T-cell (primary cell): ENCODE data around the gene ZNF385C. TPM values are rescaled to one million over a fixed set of nuclear protein-coding genes. Genes with fewer than 3 reads are reported as not detected.

ENCODE experiments used
- ATAC-seq, 4 experiments: fragments of 200-7000 bp in 3 of 4; fragments of 150-1000 bp in 1 of 4; cut with Tn5 transposase; replicated peaks in 1 of 4; 1 replicate in 3 of 4; 2 replicates in 1 of 4; pipeline ENCODE4 v1.10.0; 2021; ENCODE audit warnings: moderate library complexity in 3 of 4, mild to moderate bottlenecking in 2 of 4, moderate number of reproducible peaks in 1 of 4
- CTCF ChIA-PET, 2 donors: fragments of 300-600 bp; sonication (Branson Sonifier 250); formaldehyde crosslinking; loops; one replicate each; lab custom pipeline; 2022; ENCODE audit warnings: antibody characterized with exemption in 2 of 2; lab: Charles Lee
- POLR2A ChIA-PET, 2 donors: fragments of 300-600 bp; sonication (Branson Sonifier 250); formaldehyde crosslinking; loops; one replicate each; lab custom pipeline; 2022; ENCODE audit warnings: antibody characterized with exemption in 2 of 2; lab: Charles Lee
- DNase-seq, 35 experiments: peaks; one replicate each; pipeline versions ENCODE4 v3.0.0 to v3.0.0-alpha.2; 2013 to 2023
- H3K27ac ChIP-seq: one replicate; pipeline ENCODE4 v1.5.1; 2013; ENCODE audit warnings: low read length
- H3K27me3 ChIP-seq, 2 experiments: replicated peaks in 1 of 2; 1 replicate in 1 of 2; 2 replicates in 1 of 2; pipeline versions ENCODE4 v1.6.1 to v1.7.0; 2013; ENCODE audit warnings: low read length in 1 of 2, mixed read lengths in 1 of 2; ENCODE audit not compliant: control insufficient read depth in 2 of 2, insufficient read depth in 2 of 2; ENCODE audit errors: extremely low read depth in 1 of 2
- H3K36me3 ChIP-seq, 2 donors: 1 replicate in 1 of 2; 2 replicates in 1 of 2; pipeline versions ENCODE4 v1.6.1 to v1.7.0; 2013; ENCODE audit warnings: low read length in 1 of 2; ENCODE audit not compliant: control insufficient read depth in 2 of 2, insufficient read depth in 1 of 2; ENCODE audit errors: extremely low read depth in 1 of 2
- H3K4me1 ChIP-seq, 2 experiments: 1 replicate in 1 of 2; 2 replicates in 1 of 2; pipeline versions ENCODE4 v1.6.1 to v1.7.0; 2013; ENCODE audit warnings: low read length in 2 of 2, mixed read lengths in 1 of 2; ENCODE audit not compliant: insufficient read depth in 2 of 2, control insufficient read depth in 1 of 2; ENCODE audit errors: extremely low read depth in 1 of 2
- H3K4me3 ChIP-seq, 2 donors: 1 replicate in 1 of 2; 2 replicates in 1 of 2; pipeline versions ENCODE4 v1.5.1 to v1.7.0; 2013; ENCODE audit warnings: mild to moderate bottlenecking in 2 of 2, low read length in 1 of 2, moderate library complexity in 1 of 2; ENCODE audit not compliant: control insufficient read depth in 1 of 2; ENCODE audit errors: extremely low read depth in 1 of 2
- H3K9me3 ChIP-seq: 2 replicates; pipeline ENCODE4 v1.7.0; 2013
- H3K27ac Mint-ChIP-seq, 2 donors: one replicate each; pipeline ENCODE4 v1.8.0; 2020 to 2021; ENCODE audit warnings: mild to moderate bottlenecking in 2 of 2, mixed read lengths in 2 of 2
- H3K27me3 Mint-ChIP-seq, 2 donors: one replicate each; pipeline ENCODE4 v1.8.0; 2021 to 2022; ENCODE audit warnings: mixed read lengths in 2 of 2
- H3K36me3 Mint-ChIP-seq: one replicate; pipeline ENCODE4 v1.8.0; 2021; ENCODE audit warnings: mixed read lengths
- H3K4me1 Mint-ChIP-seq, 3 donors: one replicate each; pipeline ENCODE4 v1.8.0; 2020 to 2022; ENCODE audit warnings: mixed read lengths in 3 of 3, mild to moderate bottlenecking in 1 of 3
- H3K4me3 Mint-ChIP-seq, 3 donors: one replicate each; pipeline ENCODE4 v1.8.0; 2020 to 2022; ENCODE audit warnings: mild to moderate bottlenecking in 3 of 3, mixed read lengths in 3 of 3, moderate library complexity in 3 of 3
- H3K9me3 Mint-ChIP-seq, 3 donors: one replicate each; pipeline ENCODE4 v1.8.0; 2020 to 2022; ENCODE audit warnings: mixed read lengths in 3 of 3
- WGBS: methylation state at CpG from one replicate; pipeline ENCODE4 v1.1.5; 2013; ENCODE audit warnings: missing lambda C conversion rate; ENCODE audit not compliant: insufficient coverage; 5-methylcytosine and 5-hydroxymethylcytosine counted together
- total RNA-seq, 35 experiments: library from RNA in 6 of 35; stranded (reverse) in 6 of 35; fragments of 120-200 nt in 1 of 35; gene quantifications; one replicate each; pipeline versions ENCODE4 v1.2.1 to v1.2.4 and lab custom pipeline; 2013 to 2026

The ZNF385C gene
- total RNA-seq, 5 donors from 2014 or later (not counting 1 experiment from before 2014, with no cell fraction given), result 0.16 to 1.0 (median 0.46) TPM

GRCh38 chr17:42071810-42072209 is 26.5 kb downstream of the ZNF385C start:
- H3K27me3 ChIP-seq, result peaks cover 0 to 57% of the 10 kb centered on the region in 2 experiments
- H3K27me3 Mint-ChIP-seq, result peaks cover 3 to 35% of the 10 kb centered on the region in 2 donors
- H3K4me3 Mint-ChIP-seq, result peak overlapping the region in 2 of 3 donors; percentile 46 to 61
- peak in 2 of 35 experiments; percentile 18 to 19 for DNase-seq
- ATAC-seq, result peak in 3 of 4 experiments; percentile 37 to 54 (median 48)
- H3K9me3 Mint-ChIP-seq, result no peaks in the 10 kb centered on the region
- peak overlapping the region; percentile 23 to 62 for H3K4me3 ChIP-seq
- H3K4me1 ChIP-seq, result peaks cover 2 to 21% of the 10 kb centered on the region in 2 experiments
- no peak overlapping the region for H3K27ac Mint-ChIP-seq
- H3K36me3 Mint-ChIP-seq, result no peaks in the 10 kb centered on the region
- ChIA-PET POLR2A (no interaction called here), CTCF (interaction anchor here in 1 of 2 donors (1.2 kb wide), 1 partner anchor 20 kb away, joined by 4 read pairs; no protein-coding TSS in a partner anchor)
- no CpG with 5 or more reads among the region's 3 CpGs for WGBS
- H3K27ac ChIP-seq, result no peak overlapping the region
- H3K36me3 ChIP-seq, result no peaks in the 10 kb centered on the region
- H3K4me1 Mint-ChIP-seq, result peaks cover 6 to 9% (median 7%) of the 10 kb centered on the region in 3 donors
- no peaks in the 10 kb centered on the region for H3K9me3 ChIP-seq

- DNase-seq, result no peak
- H3K27me3 ChIP-seq, result peaks cover 0 to 48% of the 10 kb centered on the region in 2 experiments
- no peak for ATAC-seq
- Mint-ChIP-seq H3K36me3 (no peaks in the 10 kb centered on the region), H3K4me3 (no peak overlapping the region), H3K27ac (no peak overlapping the region), H3K4me1 (peaks cover 16 to 25% (median 22%) of the 10 kb centered on the region in 3 donors), H3K9me3 (no peaks in the 10 kb centered on the region), H3K27me3 (peaks cover 0 to 31% of the 10 kb centered on the region in 2 donors)
- no peaks in the 10 kb centered on the region for H3K9me3 ChIP-seq
- ChIA-PET CTCF (no interaction called here), POLR2A (no interaction called here)
- no peak overlapping the region for H3K27ac ChIP-seq
- peaks cover 8 to 38% of the 10 kb centered on the region in 2 experiments for H3K4me1 ChIP-seq
- no peaks in the 10 kb centered on the region for H3K36me3 ChIP-seq
- WGBS, result 63% methylated on average over 3 of the region's 3 CpGs
- no peak overlapping the region for H3K4me3 ChIP-seq
These were observed 29.3 kb downstream of the ZNF385C start for GRCh38 chr17:42068979-42069378.

- no peaks in the 10 kb centered on the region for H3K36me3 ChIP-seq
- H3K4me3 ChIP-seq, result no peak overlapping the region
- H3K4me1 ChIP-seq, result peaks cover 15 to 45% of the 10 kb centered on the region in 2 experiments
- H3K9me3 ChIP-seq, result no peaks in the 10 kb centered on the region
- ChIA-PET CTCF (interaction anchor here (0.6 to 1.8 kb wide), 7 partner anchors 24 to 76 kb away, joined by 3 to 8 read pairs (median 3); no protein-coding TSS in a partner anchor), POLR2A (no interaction called here)
- no peak overlapping the region for H3K27ac Mint-ChIP-seq
- DNase-seq (peak; percentile 15 to 79 (median 61)), ATAC-seq (peak; percentile 25 to 48 (median 45))
- 48% methylated on average over 8 of the region's 12 CpGs for WGBS
- H3K4me3 Mint-ChIP-seq, result no peak overlapping the region
- H3K27ac ChIP-seq, result no peak overlapping the region
- H3K9me3 Mint-ChIP-seq, result no peaks in the 10 kb centered on the region
- peaks cover 0 to 45% of the 10 kb centered on the region in 2 experiments for H3K27me3 ChIP-seq
- no peaks in the 10 kb centered on the region for H3K36me3 Mint-ChIP-seq
- peaks cover 23 to 29% (median 29%) of the 10 kb centered on the region in 3 donors for H3K4me1 Mint-ChIP-seq
- H3K27me3 Mint-ChIP-seq, result peaks cover 0 to 18% of the 10 kb centered on the region in 2 donors
These were observed 30.7 kb downstream of the ZNF385C start for GRCh38 chr17:42067371-42068091.

DNA sequence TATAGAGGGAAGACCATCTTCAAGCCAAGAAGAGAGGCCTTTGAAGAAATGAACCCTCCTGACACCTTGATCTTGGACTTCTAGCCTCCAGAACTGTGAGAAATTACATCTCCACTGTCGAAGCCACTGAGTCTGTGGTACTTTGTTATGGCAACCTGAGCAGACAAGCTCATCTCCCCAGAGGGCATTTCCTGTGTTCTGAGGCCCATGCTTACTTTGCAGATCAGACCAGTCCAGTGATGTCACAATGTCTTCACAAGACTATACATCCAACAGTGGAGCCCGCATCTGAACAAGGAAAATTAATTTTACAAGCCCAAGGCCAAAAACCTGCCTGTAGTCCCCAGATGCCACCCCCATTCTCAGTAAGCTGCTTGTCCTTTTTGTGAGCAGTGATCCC is 33.1 kb downstream of the ZNF385C start:
- Histone ChIP-seq H3K9me3 (no peaks in the 10 kb centered on the region), H3K27me3 (peaks cover 0 to 31% of the 10 kb centered on the region in 2 experiments), H3K4me1 (peaks cover 13 to 35% of the 10 kb centered on the region in 2 experiments), H3K27ac (no peak overlapping the region), H3K4me3 (no peak overlapping the region), H3K36me3 (no peaks in the 10 kb centered on the region)
- ATAC-seq (peak in 2 of 4 experiments; percentile 32 to 73), DNase-seq (peak in 6 of 35 experiments; percentile 4 to 54 (median 20))
- CTCF ChIA-PET, result interaction anchor here (0.6 to 1.5 kb wide), 9 partner anchors 9 to 125 kb away, joined by 3 to 5 read pairs (median 3); no protein-coding TSS in a partner anchor
- Mint-ChIP-seq H3K27ac (peak overlapping the region in 1 of 2 donors; percentile 73), H3K36me3 (no peaks in the 10 kb centered on the region), H3K4me1 (peaks cover 19 to 31% (median 24%) of the 10 kb centered on the region in 3 donors), H3K9me3 (no peaks in the 10 kb centered on the region), H3K27me3 (peaks cover 0 to 9% of the 10 kb centered on the region in 2 donors), H3K4me3 (peak overlapping the region in 1 of 3 donors; percentile 55)
- POLR2A ChIA-PET, result interaction anchor here in 1 of 2 donors (1.1 kb wide), 1 partner anchor 23 kb away, joined by 5 read pairs; no protein-coding TSS in a partner anchor
- WGBS, result 0% methylated on average over 1 of the region's 2 CpGs

GRCh38 chr17:42062681-42063080 is 35.6 kb downstream of the ZNF385C start:
- peak overlapping the region in 1 of 3 donors; percentile 68 for H3K4me3 Mint-ChIP-seq
- no peak overlapping the region for H3K27ac Mint-ChIP-seq
- no peaks in the 10 kb centered on the region for H3K9me3 Mint-ChIP-seq

More at GRCh38 chr17:42062681-42063080, 35.6 kb downstream of the ZNF385C start:
- Mint-ChIP-seq H3K4me1 (peaks cover 19 to 36% (median 24%) of the 10 kb centered on the region in 3 donors), H3K36me3 (no peaks in the 10 kb centered on the region), H3K27me3 (peaks cover 0 to 12% of the 10 kb centered on the region in 2 donors)
- POLR2A ChIA-PET, result no interaction called here
- no peak for DNase-seq
- CTCF ChIA-PET, result interaction anchor here in 1 of 2 donors (0.6 to 0.9 kb wide), 2 partner anchors 51 to 100 kb away, joined by 3 read pairs; no protein-coding TSS in a partner anchor
- no peaks in the 10 kb centered on the region for H3K36me3 ChIP-seq
- no peaks in the 10 kb centered on the region for H3K9me3 ChIP-seq
- no peak overlapping the region for H3K27ac ChIP-seq
- ATAC-seq, result no peak
- peaks cover 13 to 35% of the 10 kb centered on the region in 2 experiments for H3K4me1 ChIP-seq
- no peak overlapping the region for H3K4me3 ChIP-seq
- H3K27me3 ChIP-seq, result peaks cover 0 to 38% of the 10 kb centered on the region in 2 experiments
- 72% methylated on average over 13 of the region's 14 CpGs for WGBS
